ENCODE results near the gene ZDHHC16.

GRCh38 chr10:97454330-97455036 lies 8.5 kb downstream of the ZDHHC16 start:
- TF ChIP-seq EP300 (IDR thresholded peaks at IDR 0.05; ENCODE audit: borderline replicate concordance) (no peak), RAD21 (IDR thresholded peaks at IDR 0.05; ENCODE audit: low read depth) (no peak), CEBPB (IDR thresholded peaks at IDR 0.05) (no peak), ZBTB7A (IDR thresholded peaks at IDR 0.05; ENCODE audit: low read depth) (no peak)
- TF ChIP-seq, protein P1, sequence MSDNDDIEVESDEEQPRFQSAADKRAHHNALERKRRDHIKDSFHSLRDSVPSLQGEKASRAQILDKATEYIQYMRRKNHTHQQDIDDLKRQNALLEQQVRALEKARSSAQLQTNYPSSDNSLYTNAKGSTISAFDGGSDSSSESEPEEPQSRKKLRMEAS (IDR thresholded peaks at IDR 0.05): no peak
- TF ChIP-seq, protein P2, sequence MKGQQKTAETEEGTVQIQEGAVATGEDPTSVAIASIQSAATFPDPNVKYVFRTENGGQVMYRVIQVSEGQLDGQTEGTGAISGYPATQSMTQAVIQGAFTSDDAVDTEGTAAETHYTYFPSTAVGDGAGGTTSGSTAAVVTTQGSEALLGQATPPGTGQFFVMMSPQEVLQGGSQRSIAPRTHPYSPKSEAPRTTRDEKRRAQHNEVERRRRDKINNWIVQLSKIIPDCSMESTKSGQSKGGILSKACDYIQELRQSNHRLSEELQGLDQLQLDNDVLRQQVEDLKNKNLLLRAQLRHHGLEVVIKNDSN (IDR thresholded peaks at IDR 0.05): no peak

All from Ishikawa (cell line).